Karpas-422 (cell line): ENCODE results near the gene PTPRD. TPM values are rescaled to one million over a fixed set of nuclear protein-coding genes. Genes with fewer than 3 reads are reported as not detected.
"Not testable (repeated sequence)": the region's sequence is repeated elsewhere in the genome, so short reads cannot be mapped to it uniquely, and the experiment has no call there.

Source experiments
- DNase-seq: peaks from one replicate; pipeline ENCODE4 v3.0.0-alpha.2; 2015
- H2AFZ ChIP-seq: fragments of 200-600 bp; sonication (generic); 2 replicates; pipeline ENCODE4 v1.6.1; 2014; ENCODE audit warnings: antibody characterized with exemption, low read length, mixed read lengths
- H3K27ac ChIP-seq: fragments of 200-600 bp; sonication (generic); 2 replicates; pipeline ENCODE4 v1.5.1; 2014; ENCODE audit warnings: mild to moderate bottlenecking, low read length, moderate library complexity
- H3K27me3 ChIP-seq: fragments of 200-600 bp; sonication (generic); 2 replicates; pipeline ENCODE4 v1.6.1; 2014; ENCODE audit warnings: low read length, mixed read lengths
- H3K36me3 ChIP-seq: fragments of 200-600 bp; sonication (generic); 2 replicates; pipeline ENCODE4 v1.6.1; 2014; ENCODE audit warnings: low read length, mixed read lengths; ENCODE audit not compliant: insufficient read depth
- H3K4me1 ChIP-seq: fragments of 200-600 bp; sonication (generic); 2 replicates; pipeline ENCODE4 v1.6.1; 2014; ENCODE audit warnings: mild to moderate bottlenecking, low read length, mixed read lengths
- H3K4me2 ChIP-seq: fragments of 200-600 bp; sonication (generic); 2 replicates; pipeline ENCODE4 v1.6.1; 2014; ENCODE audit warnings: low read length, low read depth, mild to moderate bottlenecking; ENCODE audit not compliant: poor library complexity, severe bottlenecking
- H3K4me3 ChIP-seq: fragments of 200-600 bp; sonication (generic); 2 replicates; pipeline ENCODE4 v1.5.1; 2014; ENCODE audit warnings: mild to moderate bottlenecking, antibody characterized with exemption, low read length, mixed read lengths
- H3K79me2 ChIP-seq: fragments of 200-600 bp; sonication (generic); 2 replicates; pipeline ENCODE4 v1.6.1; 2014; ENCODE audit warnings: mild to moderate bottlenecking, low read length, mixed read lengths
- H3K9ac ChIP-seq: fragments of 200-600 bp; sonication (generic); 2 replicates; pipeline ENCODE4 v1.6.0; 2014; ENCODE audit warnings: low read length
- H3K9me2 ChIP-seq: fragments of 200-600 bp; sonication (generic), shearing (Covaris generic); replicated peaks from 2 replicates; pipeline ENCODE4 v1.6.0; 2014; ENCODE audit warnings: mild to moderate bottlenecking, low read length, moderate library complexity; ENCODE audit not compliant: insufficient read depth
- H3K9me3 ChIP-seq: fragments of 300-700, 200-600 bp; sonication (generic); 2 replicates; pipeline ENCODE4 v1.6.1; 2014; ENCODE audit warnings: low read length, mixed read lengths
- H4K20me1 ChIP-seq: fragments of 200-600 bp; sonication (generic); 2 replicates; pipeline ENCODE4 v1.6.1; 2014; ENCODE audit warnings: mild to moderate bottlenecking, antibody characterized with exemption, low read length, low read depth; ENCODE audit not compliant: insufficient read depth
- total RNA-seq: library from RNA; depleted of rRNA; stranded (reverse); fragments of >200 nt; shearing (Covaris generic); gene quantifications from 2 replicates; pipeline ENCODE4 v1.2.3, GENCODE V29; 2014; ENCODE audit warnings: low replicate concordance

Gene PTPRD
- total RNA-seq, 1 experiment from 2014 or later = 0.63 TPM

GRCh38 chr9:9437641-9438040, 1175.2 kb downstream of the PTPRD start:
- H3K27ac ChIP-seq = no peak overlapping the region
- peaks cover 37% of the 10 kb centered on the region for H3K9me3 ChIP-seq
- H3K4me3 ChIP-seq = no peak overlapping the region
- H3K27me3 ChIP-seq = no peaks in the 10 kb centered on the region
- no peaks in the 10 kb centered on the region for H3K36me3 ChIP-seq
- H3K4me1 ChIP-seq = no peaks in the 10 kb centered on the region
- no peaks in the 10 kb centered on the region for H4K20me1 ChIP-seq
- H3K4me2 ChIP-seq = no peak overlapping the region
- DNase-seq = no peak
- no peaks in the 10 kb centered on the region for H3K79me2 ChIP-seq
- no peak overlapping the region for H3K9ac ChIP-seq
- no peaks in the 10 kb centered on the region for H3K9me2 ChIP-seq
- no peak overlapping the region for H2AFZ ChIP-seq

GRCh38 chr9:9426454-9426853, 1186.3 kb downstream of the PTPRD start:
- not testable (repeated sequence) for DNase-seq, H3K9ac ChIP-seq, H3K4me1 ChIP-seq, H3K4me2 ChIP-seq, H3K36me3 ChIP-seq, H3K27me3 ChIP-seq, H3K9me2 ChIP-seq, H3K79me2 ChIP-seq, H4K20me1 ChIP-seq, H3K27ac ChIP-seq, H3K4me3 ChIP-seq, H2AFZ ChIP-seq
- H3K9me3 ChIP-seq = peaks cover 22% of the 10 kb centered on the region

GRCh38 chr9:9412241-9412640, 1200.6 kb downstream of the PTPRD start:
- H3K27me3 ChIP-seq = no peaks in the 10 kb centered on the region
- H3K27ac ChIP-seq = no peak overlapping the region
- no peak overlapping the region for H2AFZ ChIP-seq
- no peak overlapping the region for H3K4me3 ChIP-seq
- H3K4me2 ChIP-seq = no peak overlapping the region
- H3K36me3 ChIP-seq = no peaks in the 10 kb centered on the region
- DNase-seq = no peak
- H3K79me2 ChIP-seq = no peaks in the 10 kb centered on the region
- H3K4me1 ChIP-seq = no peaks in the 10 kb centered on the region
- no peaks in the 10 kb centered on the region for H4K20me1 ChIP-seq
- H3K9me3 ChIP-seq = peaks cover 28% of the 10 kb centered on the region
- H3K9ac ChIP-seq = no peak overlapping the region
- no peaks in the 10 kb centered on the region for H3K9me2 ChIP-seq

- H3K9me2 ChIP-seq = no peaks in the 10 kb centered on the region
- H3K9me3 ChIP-seq = peaks cover 28% of the 10 kb centered on the region
- H2AFZ ChIP-seq = no peak overlapping the region
- no peaks in the 10 kb centered on the region for H3K4me1 ChIP-seq
- H3K79me2 ChIP-seq = no peaks in the 10 kb centered on the region
- H3K9ac ChIP-seq = no peak overlapping the region
- no peaks in the 10 kb centered on the region for H4K20me1 ChIP-seq
- no peak overlapping the region for H3K4me2 ChIP-seq
- no peaks in the 10 kb centered on the region for H3K36me3 ChIP-seq
- H3K4me3 ChIP-seq = no peak overlapping the region
- DNase-seq = no peak
- H3K27me3 ChIP-seq = no peaks in the 10 kb centered on the region
- H3K27ac ChIP-seq = no peak overlapping the region
Measured at GRCh38 chr9:9410736-9411135, 1202.1 kb downstream of the PTPRD start.

GRCh38 chr9:9399982-9400381, 1212.8 kb downstream of the PTPRD start:
- no peak for DNase-seq
- Histone ChIP-seq H4K20me1 (no peaks in the 10 kb centered on the region), H3K27ac (no peak overlapping the region)

GRCh38 chr9:9396518-9396917, 1216.3 kb downstream of the PTPRD start:
- Histone ChIP-seq H3K4me2 (no peak overlapping the region), H3K9me3 (peaks cover 32% of the 10 kb centered on the region), H3K4me1 (no peaks in the 10 kb centered on the region), H3K9ac (no peak overlapping the region), H3K4me3 (no peak overlapping the region), H3K36me3 (no peaks in the 10 kb centered on the region), H3K9me2 (no peaks in the 10 kb centered on the region), H3K27ac (no peak overlapping the region), H3K27me3 (no peaks in the 10 kb centered on the region), H3K79me2 (no peaks in the 10 kb centered on the region), H4K20me1 (no peaks in the 10 kb centered on the region), H2AFZ (no peak overlapping the region)
- DNase-seq = no peak

More at GRCh38 chr9:9399982-9400381, 1212.8 kb downstream of the PTPRD start:
- H3K4me3 ChIP-seq = no peak overlapping the region
- H3K9me2 ChIP-seq = no peaks in the 10 kb centered on the region
- H2AFZ ChIP-seq = no peak overlapping the region
- peaks cover 23% of the 10 kb centered on the region for H3K9me3 ChIP-seq
- H3K4me1 ChIP-seq = no peaks in the 10 kb centered on the region
- H3K79me2 ChIP-seq = no peaks in the 10 kb centered on the region
- H3K27me3 ChIP-seq = no peaks in the 10 kb centered on the region
- H3K36me3 ChIP-seq = no peaks in the 10 kb centered on the region
- no peak overlapping the region for H3K9ac ChIP-seq
- H3K4me2 ChIP-seq = no peak overlapping the region

GRCh38 chr9:9395539-9395938, 1217.3 kb downstream of the PTPRD start:
- no peak for DNase-seq
- H3K9me3 ChIP-seq = peaks cover 35% of the 10 kb centered on the region; the same call in 1 of the 2 replicates
- H3K27me3 ChIP-seq = no peaks in the 10 kb centered on the region
- no peak overlapping the region for H3K9ac ChIP-seq
- no peaks in the 10 kb centered on the region for H3K9me2 ChIP-seq
- no peaks in the 10 kb centered on the region for H4K20me1 ChIP-seq
- H3K4me1 ChIP-seq = no peaks in the 10 kb centered on the region
- H3K4me2 ChIP-seq = no peak overlapping the region
- no peak overlapping the region for H2AFZ ChIP-seq
- no peak overlapping the region for H3K27ac ChIP-seq
- H3K79me2 ChIP-seq = no peaks in the 10 kb centered on the region
- no peak overlapping the region for H3K4me3 ChIP-seq
- no peaks in the 10 kb centered on the region for H3K36me3 ChIP-seq

GRCh38 chr9:9392755-9393154, 1220.0 kb downstream of the PTPRD start:
- Histone ChIP-seq H3K79me2 (no peaks in the 10 kb centered on the region), H3K27me3 (no peaks in the 10 kb centered on the region)

GRCh38 chr9:9389904-9390303, 1222.9 kb downstream of the PTPRD start:
- no peaks in the 10 kb centered on the region for H3K27me3 ChIP-seq
- H3K9me3 ChIP-seq = peaks cover 30% of the 10 kb centered on the region
- H3K9ac ChIP-seq = no peak overlapping the region
- no peaks in the 10 kb centered on the region for H3K4me1 ChIP-seq
- no peak overlapping the region for H3K4me2 ChIP-seq
- H3K27ac ChIP-seq = no peak overlapping the region
- H3K79me2 ChIP-seq = no peaks in the 10 kb centered on the region
- no peak overlapping the region for H2AFZ ChIP-seq
- no peaks in the 10 kb centered on the region for H3K9me2 ChIP-seq
- no peak for DNase-seq
- no peaks in the 10 kb centered on the region for H4K20me1 ChIP-seq
- no peaks in the 10 kb centered on the region for H3K36me3 ChIP-seq
- H3K4me3 ChIP-seq = no peak overlapping the region

More at GRCh38 chr9:9392755-9393154, 1220.0 kb downstream of the PTPRD start:
- no peak for DNase-seq
- Histone ChIP-seq H3K4me1 (no peaks in the 10 kb centered on the region), H3K4me2 (no peak overlapping the region), H3K9me2 (no peaks in the 10 kb centered on the region), H3K9ac (no peak overlapping the region), H3K36me3 (no peaks in the 10 kb centered on the region), H3K27ac (no peak overlapping the region), H4K20me1 (no peaks in the 10 kb centered on the region), H3K4me3 (no peak overlapping the region), H3K9me3 (peaks cover 31% of the 10 kb centered on the region), H2AFZ (no peak overlapping the region)
